ENCODE measurements around the gene NNT.

DNA sequence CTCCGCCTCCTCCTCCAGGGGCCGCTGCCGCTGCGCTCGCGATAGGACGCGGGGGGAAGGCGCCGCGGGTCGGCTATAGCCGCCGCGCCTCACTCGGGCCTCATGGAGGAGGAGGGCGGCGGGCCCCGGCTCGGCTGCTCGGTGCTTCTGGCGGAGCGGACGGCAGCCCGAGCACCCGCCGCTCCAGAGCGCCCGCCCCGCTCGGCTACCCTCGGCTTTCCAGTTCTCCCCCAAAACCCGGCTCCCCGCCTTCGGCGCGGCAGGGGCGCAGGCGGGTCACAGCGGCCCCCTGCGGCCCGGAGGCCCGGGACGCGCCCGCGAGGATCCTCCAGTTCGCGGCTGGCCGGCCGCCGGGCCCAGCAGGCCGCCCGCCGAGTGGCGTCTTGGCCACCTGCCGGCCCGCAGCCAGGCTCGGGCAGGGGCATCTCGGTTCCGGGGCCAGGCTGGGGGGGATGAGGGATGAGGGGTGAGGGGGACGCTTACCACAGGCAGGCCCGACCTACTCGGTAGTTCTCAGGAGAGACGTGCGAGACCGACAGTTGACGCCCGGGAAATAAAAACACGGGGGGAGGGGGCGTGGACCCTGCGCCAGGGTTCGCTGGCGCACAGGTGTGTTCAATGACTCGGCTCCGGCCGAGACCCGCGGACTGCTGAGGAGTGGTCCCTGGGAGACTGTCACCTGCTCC is 46.0 kb upstream of the NNT start, which contains the start of gene PAIP1:
- TF ChIP-seq, protein P1, sequence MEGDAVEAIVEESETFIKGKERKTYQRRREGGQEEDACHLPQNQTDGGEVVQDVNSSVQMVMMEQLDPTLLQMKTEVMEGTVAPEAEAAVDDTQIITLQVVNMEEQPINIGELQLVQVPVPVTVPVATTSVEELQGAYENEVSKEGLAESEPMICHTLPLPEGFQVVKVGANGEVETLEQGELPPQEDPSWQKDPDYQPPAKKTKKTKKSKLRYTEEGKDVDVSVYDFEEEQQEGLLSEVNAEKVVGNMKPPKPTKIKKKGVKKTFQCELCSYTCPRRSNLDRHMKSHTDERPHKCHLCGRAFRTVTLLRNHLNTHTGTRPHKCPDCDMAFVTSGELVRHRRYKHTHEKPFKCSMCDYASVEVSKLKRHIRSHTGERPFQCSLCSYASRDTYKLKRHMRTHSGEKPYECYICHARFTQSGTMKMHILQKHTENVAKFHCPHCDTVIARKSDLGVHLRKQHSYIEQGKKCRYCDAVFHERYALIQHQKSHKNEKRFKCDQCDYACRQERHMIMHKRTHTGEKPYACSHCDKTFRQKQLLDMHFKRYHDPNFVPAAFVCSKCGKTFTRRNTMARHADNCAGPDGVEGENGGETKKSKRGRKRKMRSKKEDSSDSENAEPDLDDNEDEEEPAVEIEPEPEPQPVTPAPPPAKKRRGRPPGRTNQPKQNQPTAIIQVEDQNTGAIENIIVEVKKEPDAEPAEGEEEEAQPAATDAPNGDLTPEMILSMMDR (IDR thresholded peaks at IDR 0.05; ENCODE audit: borderline replicate concordance, extremely low read depth, low read length, poor library complexity, severe bottlenecking), result peak; percentile 66
- no peak for TF ChIP-seq EZH2 (IDR thresholded peaks at IDR 0.05; ENCODE audit: borderline replicate concordance, low read depth, low read length, severe bottlenecking)

Data from DND-41 (cell line).